A549 (cell line): Measurements from ENCODE around the gene ACAA1.

Experiments used
- CTCF ChIP-seq: fragments of >200 bp; sonication (Bioruptor Twin); formaldehyde crosslinking; IDR thresholded peaks from 3 replicates; pipeline ENCODE4 v1.5.1; 2016
- JUNB ChIP-seq: fragments of >200 bp; sonication (Bioruptor Twin); formaldehyde crosslinking; IDR thresholded peaks from 2 replicates; pipeline ENCODE4 v1.6.1; 2016
- MAFK ChIP-seq: fragments of 450-650 bp; IDR thresholded peaks from 2 replicates; pipeline ENCODE4 v1.6.1; 2014; ENCODE audit not compliant: partially characterized antibody
- MYC ChIP-seq: IDR thresholded peaks from 2 replicates; pipeline ENCODE4 v1.6.1; 2012; ENCODE audit warnings: mild to moderate bottlenecking, inconsistent platforms, low read length, improper control_type of control experiment, borderline replicate concordance
- POLR2A ChIP-seq: IDR thresholded peaks from 2 replicates; pipeline ENCODE4 v1.6.1; 2012; ENCODE audit warnings: mild to moderate bottlenecking, low read length
- RAD21 ChIP-seq, 2 experiments: fragments of >200 bp in 1 of 2; sonication (Bioruptor Twin) in 1 of 2; formaldehyde crosslinking in 1 of 2; IDR thresholded peaks in 1 of 2; conservative IDR thresholded peaks in 1 of 2; 2 replicates in 1 of 2; 3 replicates in 1 of 2; pipeline ENCODE4 v1.6.1; 2012 to 2018; ENCODE audit warnings: inconsistent platforms in 1 of 2
- REST ChIP-seq: fragments of 200-600 bp; sonication (generic); IDR thresholded peaks from 2 replicates; pipeline ENCODE4 v1.6.1; 2016; ENCODE audit warnings: antibody characterized with exemption, mild to moderate bottlenecking, moderate library complexity

- TF ChIP-seq MYC (no peak), JUNB (no peak), CTCF (no peak), REST (no peak), POLR2A (no peak), MAFK (no peak), RAD21 (conservative IDR thresholded peaks at IDR 0.05 in 1 of 2, IDR thresholded peaks at IDR 0.05 in 1 of 2) (no peak)
Measured at GRCh38 chr3:38105525-38105924, 31.4 kb downstream of the ACAA1 start.
